Skeletal muscle cell (primary cell): ENCODE measurements around the gene CD59.
A peak's percentile ranks its signal among the peaks of the same experiment; 100 is the strongest.
"Not testable (repeated sequence)": the region's sequence is repeated elsewhere in the genome, so short reads cannot be mapped to it uniquely, and the experiment has no call there.

ENCODE experiments used
- DNase-seq: peaks from one replicate; pipeline ENCODE4 v3.0.0-alpha.2; 2010; ENCODE audit warnings: low read depth
- H3K4me3 ChIP-seq: 2 replicates; pipeline ENCODE4 v1.5.1; 2011; ENCODE audit warnings: low read depth, mild to moderate bottlenecking, control low read depth, low read length, moderate library complexity

The CD59 gene

GRCh38 chr11:33719587-33719986, 16.6 kb downstream of the CD59 start:
- no peak overlapping the region for H3K4me3 ChIP-seq
- DNase-seq: no peak

GRCh38 chr11:33718440-33718839, 17.8 kb downstream of the CD59 start:
- H3K4me3 ChIP-seq: no peak overlapping the region
- DNase-seq: no peak

- DNase-seq: no peak
- no peak overlapping the region for H3K4me3 ChIP-seq
These were observed 20.0 kb downstream of the CD59 start for GRCh38 chr11:33716243-33716642.

GRCh38 chr11:33713856-33714398, 22.3 kb downstream of the CD59 start:
- DNase-seq: no peak
- no peak overlapping the region for H3K4me3 ChIP-seq

GRCh38 chr11:33713151-33713855, 22.9 kb downstream of the CD59 start:
- H3K4me3 ChIP-seq: no peak overlapping the region
- no peak for DNase-seq

GRCh38 chr11:33712436-33712835, 23.8 kb downstream of the CD59 start:
- no peak overlapping the region for H3K4me3 ChIP-seq
- DNase-seq: no peak

GRCh38 chr11:33709466-33709865, 26.8 kb downstream of the CD59 start:
- no peak overlapping the region for H3K4me3 ChIP-seq

GRCh38 chr11:33708985-33709384, 27.2 kb downstream of the CD59 start:
- DNase-seq: no peak
- H3K4me3 ChIP-seq: no peak overlapping the region

More at GRCh38 chr11:33709466-33709865, 26.8 kb downstream of the CD59 start:
- no peak for DNase-seq

GRCh38 chr11:33707831-33708230, 28.4 kb downstream of the CD59 start:
- not testable (repeated sequence) for DNase-seq, H3K4me3 ChIP-seq

GRCh38 chr11:33706966-33707365, 29.3 kb downstream of the CD59 start:
- H3K4me3 ChIP-seq: no peak overlapping the region
- DNase-seq: no peak

GRCh38 chr11:33706546-33706945, 29.7 kb downstream of the CD59 start:
- DNase-seq: no peak
- no peak overlapping the region for H3K4me3 ChIP-seq

GRCh38 chr11:33704240-33705002, 31.8 kb downstream of the CD59 start:
- no peak for DNase-seq
- H3K4me3 ChIP-seq: no peak overlapping the region

GRCh38 chr11:33703788-33704187, 32.4 kb downstream of the CD59 start:
- DNase-seq: no peak
- H3K4me3 ChIP-seq: no peak overlapping the region

- H3K4me3 ChIP-seq: no peak overlapping the region
- DNase-seq: no peak
These were observed 33.0 kb downstream of the CD59 start for GRCh38 chr11:33703234-33703633.

- DNase-seq: peak; percentile 90
- H3K4me3 ChIP-seq: peak overlapping the region; percentile 51
These were observed 34.7 kb downstream of the CD59 start for GRCh38 chr11:33701302-33702230.

- DNase-seq: peak; percentile 97
- peak within 1 kb of the TSS; percentile 51 for H3K4me3 ChIP-seq
These were observed 35.5 kb downstream of the CD59 start, which contains the start of gene C11orf91 for GRCh38 chr11:33700502-33701271. C11orf91 (minus strand) TSS chr11:33700826; CDS start chr11:33700740, 86 bp downstream.

GRCh38 chr11:33700063-33700501, 36.1 kb downstream of the CD59 start:
- DNase-seq: no peak
- peak overlapping the region; percentile 51 for H3K4me3 ChIP-seq

GRCh38 chr11:33699515-33700062, 36.6 kb downstream of the CD59 start:
- no peak for DNase-seq
- H3K4me3 ChIP-seq: no peak overlapping the region
